ENCODE results near the gene UGCG.

The UGCG gene

DNA sequence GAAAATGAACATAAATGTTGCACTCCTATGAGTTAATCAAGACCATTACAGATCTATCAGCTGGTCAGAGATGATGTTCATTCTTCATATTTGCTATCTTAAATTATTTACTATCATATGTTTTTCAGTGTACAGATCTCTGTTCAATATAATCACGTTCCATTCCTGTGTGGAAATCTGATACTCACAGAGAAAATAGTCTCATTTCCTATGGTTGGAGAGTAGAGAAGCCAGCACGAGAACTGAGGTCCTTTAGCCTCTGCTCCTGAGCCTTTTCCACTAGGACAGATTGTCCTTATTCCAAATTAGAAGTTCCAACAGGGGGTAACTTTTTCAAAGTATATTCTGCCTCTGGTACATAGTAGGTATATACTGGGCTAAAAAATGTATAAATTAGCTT lies 29.2 kb downstream of the UGCG start:
- TF ChIP-seq EGR1 (IDR thresholded peaks at IDR 0.05): no peak
- no peak for TF ChIP-seq FOXM1 (IDR thresholded peaks at IDR 0.05; ENCODE audit: borderline replicate concordance, low read depth)
- no peak for TF ChIP-seq YY1 (IDR thresholded peaks at IDR 0.05; ENCODE audit: low read depth)
- no peak for TF ChIP-seq CEBPB (IDR thresholded peaks at IDR 0.05)
- TF ChIP-seq, protein P1, sequence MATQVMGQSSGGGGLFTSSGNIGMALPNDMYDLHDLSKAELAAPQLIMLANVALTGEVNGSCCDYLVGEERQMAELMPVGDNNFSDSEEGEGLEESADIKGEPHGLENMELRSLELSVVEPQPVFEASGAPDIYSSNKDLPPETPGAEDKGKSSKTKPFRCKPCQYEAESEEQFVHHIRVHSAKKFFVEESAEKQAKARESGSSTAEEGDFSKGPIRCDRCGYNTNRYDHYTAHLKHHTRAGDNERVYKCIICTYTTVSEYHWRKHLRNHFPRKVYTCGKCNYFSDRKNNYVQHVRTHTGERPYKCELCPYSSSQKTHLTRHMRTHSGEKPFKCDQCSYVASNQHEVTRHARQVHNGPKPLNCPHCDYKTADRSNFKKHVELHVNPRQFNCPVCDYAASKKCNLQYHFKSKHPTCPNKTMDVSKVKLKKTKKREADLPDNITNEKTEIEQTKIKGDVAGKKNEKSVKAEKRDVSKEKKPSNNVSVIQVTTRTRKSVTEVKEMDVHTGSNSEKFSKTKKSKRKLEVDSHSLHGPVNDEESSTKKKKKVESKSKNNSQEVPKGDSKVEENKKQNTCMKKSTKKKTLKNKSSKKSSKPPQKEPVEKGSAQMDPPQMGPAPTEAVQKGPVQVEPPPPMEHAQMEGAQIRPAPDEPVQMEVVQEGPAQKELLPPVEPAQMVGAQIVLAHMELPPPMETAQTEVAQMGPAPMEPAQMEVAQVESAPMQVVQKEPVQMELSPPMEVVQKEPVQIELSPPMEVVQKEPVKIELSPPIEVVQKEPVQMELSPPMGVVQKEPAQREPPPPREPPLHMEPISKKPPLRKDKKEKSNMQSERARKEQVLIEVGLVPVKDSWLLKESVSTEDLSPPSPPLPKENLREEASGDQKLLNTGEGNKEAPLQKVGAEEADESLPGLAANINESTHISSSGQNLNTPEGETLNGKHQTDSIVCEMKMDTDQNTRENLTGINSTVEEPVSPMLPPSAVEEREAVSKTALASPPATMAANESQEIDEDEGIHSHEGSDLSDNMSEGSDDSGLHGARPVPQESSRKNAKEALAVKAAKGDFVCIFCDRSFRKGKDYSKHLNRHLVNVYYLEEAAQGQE (IDR thresholded peaks at IDR 0.05; ENCODE audit: low read depth): no peak
- no peak for TF ChIP-seq RAD21 (IDR thresholded peaks at IDR 0.05; ENCODE audit: low read depth)

DNA sequence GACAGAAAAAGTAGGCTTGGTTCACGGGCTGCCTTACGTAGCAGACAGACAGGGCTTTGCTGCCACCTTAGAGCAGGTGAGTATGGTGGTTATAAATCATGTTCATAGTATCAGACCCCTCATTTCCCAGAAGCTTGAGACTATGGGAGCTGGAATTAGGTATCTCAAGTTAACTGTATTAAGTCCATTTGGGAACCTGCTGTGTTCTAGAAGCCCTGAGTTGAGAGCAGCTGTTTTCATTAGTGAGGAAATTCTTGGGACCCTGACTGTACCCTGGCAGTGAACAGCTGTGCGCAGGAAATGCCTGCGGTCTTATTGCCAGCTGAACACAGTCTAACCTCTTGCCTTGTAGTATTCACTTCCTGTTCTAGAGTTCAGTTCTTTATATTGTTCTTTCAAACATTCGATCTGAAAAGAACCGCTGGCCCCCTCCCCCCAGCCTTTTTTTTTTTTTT lies 29.8 kb downstream of the UGCG start:
- no peak for TF ChIP-seq YY1 (IDR thresholded peaks at IDR 0.05; ENCODE audit: low read depth)
- TF ChIP-seq TEAD4 (IDR thresholded peaks at IDR 0.05): no peak
- TF ChIP-seq EP300 (IDR thresholded peaks at IDR 0.05; ENCODE audit: borderline replicate concordance): no peak
- TF ChIP-seq TAF1 (IDR thresholded peaks at IDR 0.05; ENCODE audit: low read depth): no peak
- TF ChIP-seq CEBPB (IDR thresholded peaks at IDR 0.05): no peak
- TF ChIP-seq TCF12 (IDR thresholded peaks at IDR 0.05; ENCODE audit: low read depth): no peak
- TF ChIP-seq RAD21 (IDR thresholded peaks at IDR 0.05; ENCODE audit: low read depth): no peak
- TF ChIP-seq, protein P2, sequence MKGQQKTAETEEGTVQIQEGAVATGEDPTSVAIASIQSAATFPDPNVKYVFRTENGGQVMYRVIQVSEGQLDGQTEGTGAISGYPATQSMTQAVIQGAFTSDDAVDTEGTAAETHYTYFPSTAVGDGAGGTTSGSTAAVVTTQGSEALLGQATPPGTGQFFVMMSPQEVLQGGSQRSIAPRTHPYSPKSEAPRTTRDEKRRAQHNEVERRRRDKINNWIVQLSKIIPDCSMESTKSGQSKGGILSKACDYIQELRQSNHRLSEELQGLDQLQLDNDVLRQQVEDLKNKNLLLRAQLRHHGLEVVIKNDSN (IDR thresholded peaks at IDR 0.05): no peak
- TF ChIP-seq, protein P1 (IDR thresholded peaks at IDR 0.05; ENCODE audit: low read depth): no peak

DNA sequence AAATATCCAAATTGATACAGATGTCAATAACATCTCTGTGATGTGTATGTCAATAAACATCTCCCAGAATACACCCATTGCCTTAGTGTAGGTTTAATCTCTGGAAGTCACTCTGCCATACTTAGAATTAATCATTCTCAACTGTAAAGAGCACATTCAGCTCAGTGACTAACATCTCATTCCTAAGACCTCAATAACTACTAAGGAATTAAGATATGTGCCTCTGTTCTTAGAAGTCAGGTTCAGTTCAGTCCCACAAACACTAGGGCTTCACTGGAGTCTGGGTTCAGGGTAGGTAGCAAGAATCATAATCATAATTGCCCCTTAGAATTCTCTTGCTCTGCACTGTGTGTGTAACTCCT lies 31.7 kb downstream of the UGCG start:
- TF ChIP-seq CEBPB (IDR thresholded peaks at IDR 0.05) (no peak), EGR1 (IDR thresholded peaks at IDR 0.05) (no peak), TEAD4 (IDR thresholded peaks at IDR 0.05) (no peak), YY1 (IDR thresholded peaks at IDR 0.05; ENCODE audit: low read depth) (no peak)
- TF ChIP-seq, protein P1 (IDR thresholded peaks at IDR 0.05; ENCODE audit: low read depth): no peak

DNA sequence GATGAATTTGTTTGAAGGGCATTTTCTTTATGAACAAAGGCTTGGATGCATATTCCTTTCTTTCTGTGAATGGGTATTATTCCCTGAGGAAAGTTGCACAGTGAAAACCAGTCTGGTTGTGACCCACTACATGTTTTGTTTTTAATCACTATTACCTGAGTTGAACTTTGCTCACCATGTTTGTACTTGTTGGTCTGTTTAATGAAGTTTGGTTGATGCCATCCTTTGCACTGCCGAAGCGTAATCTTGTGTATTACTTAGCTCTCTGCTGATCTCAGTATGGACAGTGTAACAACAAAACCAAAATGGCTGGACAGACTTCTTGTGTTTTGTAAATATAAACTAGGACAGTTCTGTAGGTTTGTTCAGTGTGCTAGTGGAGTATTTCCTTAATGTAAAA lies 38.1 kb downstream of the UGCG start:
- no peak for TF ChIP-seq EP300 (IDR thresholded peaks at IDR 0.05; ENCODE audit: borderline replicate concordance)
- TF ChIP-seq, protein P3, sequence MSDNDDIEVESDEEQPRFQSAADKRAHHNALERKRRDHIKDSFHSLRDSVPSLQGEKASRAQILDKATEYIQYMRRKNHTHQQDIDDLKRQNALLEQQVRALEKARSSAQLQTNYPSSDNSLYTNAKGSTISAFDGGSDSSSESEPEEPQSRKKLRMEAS (IDR thresholded peaks at IDR 0.05): no peak
- TF ChIP-seq TCF12 (IDR thresholded peaks at IDR 0.05; ENCODE audit: low read depth): no peak
- TF ChIP-seq FOXM1 (IDR thresholded peaks at IDR 0.05; ENCODE audit: borderline replicate concordance, low read depth): no peak
- TF ChIP-seq CREB1 (IDR thresholded peaks at IDR 0.05; ENCODE audit: low read depth): no peak
- TF ChIP-seq ZBTB7A (IDR thresholded peaks at IDR 0.05; ENCODE audit: low read depth): no peak
- no peak for TF ChIP-seq YY1 (IDR thresholded peaks at IDR 0.05; ENCODE audit: low read depth)
- TF ChIP-seq, protein P2 (IDR thresholded peaks at IDR 0.05): no peak
- no peak for TF ChIP-seq NFIC (IDR thresholded peaks at IDR 0.05)
- TF ChIP-seq RAD21 (IDR thresholded peaks at IDR 0.05; ENCODE audit: low read depth): no peak
- TF ChIP-seq, protein P1 (IDR thresholded peaks at IDR 0.05; ENCODE audit: low read depth): no peak
- no peak for TF ChIP-seq EGR1 (IDR thresholded peaks at IDR 0.05)
- TF ChIP-seq TAF1 (IDR thresholded peaks at IDR 0.05; ENCODE audit: low read depth): no peak
- no peak for TF ChIP-seq TEAD4 (IDR thresholded peaks at IDR 0.05)
- TF ChIP-seq CEBPB (IDR thresholded peaks at IDR 0.05): no peak
